GM13976 (cell line): ENCODE measurements around the gene STAT6.

Experiments used
- DNase-seq: peaks from one replicate; pipeline ENCODE4 v3.0.0; 2012; ENCODE audit warnings: low spot score
- CTCF ChIP-seq: IDR thresholded peaks from 2 replicates; pipeline ENCODE4 v1.5.1; 2012; ENCODE audit warnings: borderline replicate concordance, mild to moderate bottlenecking; ENCODE audit not compliant: insufficient read depth; ENCODE audit errors: extremely low read depth, missing control alignments, control extremely low read depth
- in situ Hi-C: fragments of 300-500 bp; cut with MboI; formaldehyde crosslinking; loops from one replicate; pipeline ENCODE4 v1.12.0; 2022; ENCODE audit warnings: low sequenced_read_pairs, mixed read lengths, inconsistent platforms; ENCODE audit not compliant: unreplicated experiment

The STAT6 gene

GRCh38 chr12:57130941-57131340 lies 19.8 kb upstream of the STAT6 start:
- in situ Hi-C loops, result no loop called here
- TF ChIP-seq CTCF, result no peak
- DNase-seq, result no peak

GRCh38 chr12:57129889-57130288 lies 18.7 kb upstream of the STAT6 start:
- no peak for TF ChIP-seq CTCF
- in situ Hi-C loops, result no loop called here
- no peak for DNase-seq

- no peak for DNase-seq
- in situ Hi-C loops, result no loop called here
- no peak for TF ChIP-seq CTCF
Measured at GRCh38 chr12:57129321-57129842, 18.2 kb upstream of the STAT6 start.

- TF ChIP-seq CTCF, result no peak
- in situ Hi-C loops, result no loop called here
Measured at GRCh38 chr12:57128519-57129247, 17.5 kb upstream of the STAT6 start.

GRCh38 chr12:57127726-57128518 lies 16.8 kb upstream of the STAT6 start, which contains the start of gene LRP1:
TSS of gene LRP1 (plus strand) at chr12:57128483. CDS start at chr12:57128965, 482 bp downstream.
- in situ Hi-C loops, result no loop called here
- no peak for TF ChIP-seq CTCF
- peak; percentile 91 for DNase-seq

More at GRCh38 chr12:57128519-57129247, 17.5 kb upstream of the STAT6 start:
- no peak for DNase-seq

GRCh38 chr12:57127101-57127725 lies 16.1 kb upstream of the STAT6 start:
- peak; percentile 58 for DNase-seq
- in situ Hi-C loops, result no loop called here
- TF ChIP-seq CTCF, result peak; percentile 26
